ENCODE data around the gene HLA-C.
"Not testable (repeated sequence)": the region's sequence is repeated elsewhere in the genome, so short reads cannot be mapped to it uniquely, and the experiment has no call there.

Gene HLA-C

GRCh38 chr6:31249184-31249583, 22.7 kb downstream of the HLA-C start:
- Histone ChIP-seq H3K4me3 (ENCODE audit: low read length in 2 of 2) (no peak overlapping the region), H3K9ac (ENCODE audit: low read length in 2 of 2) (no peak overlapping the region), H3K36me3 (ENCODE audit: control insufficient read depth in 2 of 2, insufficient read depth in 2 of 2, low read length in 2 of 2) (no peaks in the 10 kb centered on the region), H3K27me3 (ENCODE audit: control insufficient read depth in 1 of 2, insufficient read depth in 2 of 2, low read length in 2 of 2) (no peaks in the 10 kb centered on the region), H3K4me1 (ENCODE audit: control insufficient read depth, insufficient read depth, low read length) (no peaks in the 10 kb centered on the region), H3K27ac (ENCODE audit: low read length) (no peak overlapping the region), H3K9me3 (ENCODE audit: control insufficient read depth in 2 of 2, low read length in 2 of 2) (peaks cover 0 to 3% of the 10 kb centered on the region in 2 donors)

- no peaks in the 10 kb centered on the region for H3K27me3 ChIP-seq (ENCODE audit: control insufficient read depth in 1 of 2, insufficient read depth in 2 of 2, low read length in 2 of 2)
- no peak overlapping the region for H3K9ac ChIP-seq (ENCODE audit: low read length in 2 of 2)
- no peaks in the 10 kb centered on the region for H3K36me3 ChIP-seq (ENCODE audit: control insufficient read depth in 2 of 2, insufficient read depth in 2 of 2, low read length in 2 of 2)
- H3K27ac ChIP-seq (ENCODE audit: low read length) = no peak overlapping the region
- H3K4me3 ChIP-seq (ENCODE audit: low read length in 2 of 2) = no peak overlapping the region
- peaks cover 0 to 3% of the 10 kb centered on the region in 2 donors for H3K9me3 ChIP-seq (ENCODE audit: control insufficient read depth in 2 of 2, low read length in 2 of 2)
- no peaks in the 10 kb centered on the region for H3K4me1 ChIP-seq (ENCODE audit: control insufficient read depth, insufficient read depth, low read length)
These were observed 24.1 kb downstream of the HLA-C start for GRCh38 chr6:31247813-31248212.

- Histone ChIP-seq H3K27me3 (ENCODE audit: control insufficient read depth in 1 of 2, insufficient read depth in 2 of 2, low read length in 2 of 2) (no peaks in the 10 kb centered on the region), H3K4me1 (ENCODE audit: control insufficient read depth, insufficient read depth, low read length) (no peaks in the 10 kb centered on the region), H3K9me3 (ENCODE audit: control insufficient read depth in 2 of 2, low read length in 2 of 2) (peaks cover 0 to 3% of the 10 kb centered on the region in 2 donors), H3K36me3 (ENCODE audit: control insufficient read depth in 2 of 2, insufficient read depth in 2 of 2, low read length in 2 of 2) (no peaks in the 10 kb centered on the region), H3K9ac (ENCODE audit: low read length in 2 of 2) (no peak overlapping the region), H3K4me3 (ENCODE audit: low read length in 2 of 2) (no peak overlapping the region), H3K27ac (ENCODE audit: low read length) (no peak overlapping the region)
These were observed 25.8 kb downstream of the HLA-C start for GRCh38 chr6:31246051-31246521.

- no peaks in the 10 kb centered on the region for H3K27me3 ChIP-seq (ENCODE audit: control insufficient read depth in 1 of 2, insufficient read depth in 2 of 2, low read length in 2 of 2)
- H3K9ac ChIP-seq (ENCODE audit: low read length in 2 of 2) = no peak overlapping the region
- no peak overlapping the region for H3K27ac ChIP-seq (ENCODE audit: low read length)
- H3K4me1 ChIP-seq (ENCODE audit: control insufficient read depth, insufficient read depth, low read length) = no peaks in the 10 kb centered on the region
- peaks cover 0 to 3% of the 10 kb centered on the region in 2 donors for H3K9me3 ChIP-seq (ENCODE audit: control insufficient read depth in 2 of 2, low read length in 2 of 2)
- H3K4me3 ChIP-seq (ENCODE audit: low read length in 2 of 2) = no peak overlapping the region
- no peaks in the 10 kb centered on the region for H3K36me3 ChIP-seq (ENCODE audit: control insufficient read depth in 2 of 2, insufficient read depth in 2 of 2, low read length in 2 of 2)
These were observed 28.4 kb downstream of the HLA-C start for GRCh38 chr6:31243508-31243907.

- Histone ChIP-seq H3K36me3 (ENCODE audit: control insufficient read depth in 2 of 2, insufficient read depth in 2 of 2, low read length in 2 of 2) (no peaks in the 10 kb centered on the region), H3K9me3 (ENCODE audit: control insufficient read depth in 2 of 2, low read length in 2 of 2) (no peaks in the 10 kb centered on the region), H3K9ac (ENCODE audit: low read length in 2 of 2) (no peak overlapping the region), H3K27ac (ENCODE audit: low read length) (no peak overlapping the region), H3K4me1 (ENCODE audit: control insufficient read depth, insufficient read depth, low read length) (no peaks in the 10 kb centered on the region), H3K27me3 (ENCODE audit: control insufficient read depth in 1 of 2, insufficient read depth in 2 of 2, low read length in 2 of 2) (no peaks in the 10 kb centered on the region), H3K4me3 (ENCODE audit: low read length in 2 of 2) (no peak overlapping the region)
These were observed 32.0 kb downstream of the HLA-C start for GRCh38 chr6:31239854-31240253.

- H3K4me3 ChIP-seq (ENCODE audit: low read length in 2 of 2); H3K36me3 ChIP-seq (ENCODE audit: control insufficient read depth in 2 of 2, insufficient read depth in 2 of 2, low read length in 2 of 2); H3K4me1 ChIP-seq (ENCODE audit: control insufficient read depth, insufficient read depth, low read length); H3K27me3 ChIP-seq (ENCODE audit: control insufficient read depth in 1 of 2, insufficient read depth in 2 of 2, low read length in 2 of 2); H3K9me3 ChIP-seq (ENCODE audit: control insufficient read depth in 2 of 2, low read length in 2 of 2); H3K9ac ChIP-seq (ENCODE audit: low read length in 2 of 2); H3K27ac ChIP-seq (ENCODE audit: low read length): not testable (repeated sequence)
These were observed 37.8 kb downstream of the HLA-C start for GRCh38 chr6:31234101-31234500.

GRCh38 chr6:31228476-31228875, 43.4 kb downstream of the HLA-C start:
- Histone ChIP-seq H3K9me3 (ENCODE audit: control insufficient read depth in 2 of 2, low read length in 2 of 2) (no peaks in the 10 kb centered on the region), H3K9ac (ENCODE audit: low read length in 2 of 2) (no peak overlapping the region), H3K4me1 (ENCODE audit: control insufficient read depth, insufficient read depth, low read length) (no peaks in the 10 kb centered on the region), H3K27me3 (ENCODE audit: control insufficient read depth in 1 of 2, insufficient read depth in 2 of 2, low read length in 2 of 2) (peaks cover 0 to 5% of the 10 kb centered on the region in 2 donors), H3K36me3 (ENCODE audit: control insufficient read depth in 2 of 2, insufficient read depth in 2 of 2, low read length in 2 of 2) (no peaks in the 10 kb centered on the region), H3K27ac (ENCODE audit: low read length) (no peak overlapping the region), H3K4me3 (ENCODE audit: low read length in 2 of 2) (no peak overlapping the region)

- Histone ChIP-seq H3K9me3 (ENCODE audit: control insufficient read depth in 2 of 2, low read length in 2 of 2) (no peaks in the 10 kb centered on the region), H3K4me1 (ENCODE audit: control insufficient read depth, insufficient read depth, low read length) (no peaks in the 10 kb centered on the region), H3K27ac (ENCODE audit: low read length) (no peak overlapping the region), H3K9ac (ENCODE audit: low read length in 2 of 2) (no peak overlapping the region), H3K4me3 (ENCODE audit: low read length in 2 of 2) (no peak overlapping the region), H3K27me3 (ENCODE audit: control insufficient read depth in 1 of 2, insufficient read depth in 2 of 2, low read length in 2 of 2) (peaks cover 0 to 5% of the 10 kb centered on the region in 2 donors), H3K36me3 (ENCODE audit: control insufficient read depth in 2 of 2, insufficient read depth in 2 of 2, low read length in 2 of 2) (no peaks in the 10 kb centered on the region)
These were observed 44.7 kb downstream of the HLA-C start for GRCh38 chr6:31227143-31227542.

- H3K36me3 ChIP-seq (ENCODE audit: control insufficient read depth in 2 of 2, insufficient read depth in 2 of 2, low read length in 2 of 2) = no peaks in the 10 kb centered on the region
- no peak overlapping the region for H3K27ac ChIP-seq (ENCODE audit: low read length)
- no peak overlapping the region for H3K4me3 ChIP-seq (ENCODE audit: low read length in 2 of 2)
- peaks cover 0 to 5% of the 10 kb centered on the region in 2 donors for H3K27me3 ChIP-seq (ENCODE audit: control insufficient read depth in 1 of 2, insufficient read depth in 2 of 2, low read length in 2 of 2)
- H3K9me3 ChIP-seq (ENCODE audit: control insufficient read depth in 2 of 2, low read length in 2 of 2) = no peaks in the 10 kb centered on the region
- H3K4me1 ChIP-seq (ENCODE audit: control insufficient read depth, insufficient read depth, low read length) = no peaks in the 10 kb centered on the region
- no peak overlapping the region for H3K9ac ChIP-seq (ENCODE audit: low read length in 2 of 2)
These were observed 46.2 kb downstream of the HLA-C start for GRCh38 chr6:31225735-31226134.

GRCh38 chr6:31222496-31222895, 49.4 kb downstream of the HLA-C start:
- H3K4me3 ChIP-seq (ENCODE audit: low read length in 2 of 2) = no peak overlapping the region
- peaks cover 0 to 3% of the 10 kb centered on the region in 2 donors for H3K27me3 ChIP-seq (ENCODE audit: control insufficient read depth in 1 of 2, insufficient read depth in 2 of 2, low read length in 2 of 2)
- H3K9ac ChIP-seq (ENCODE audit: low read length in 2 of 2) = no peak overlapping the region
- H3K9me3 ChIP-seq (ENCODE audit: control insufficient read depth in 2 of 2, low read length in 2 of 2) = no peaks in the 10 kb centered on the region
- H3K27ac ChIP-seq (ENCODE audit: low read length) = no peak overlapping the region
- H3K36me3 ChIP-seq (ENCODE audit: control insufficient read depth in 2 of 2, insufficient read depth in 2 of 2, low read length in 2 of 2) = no peaks in the 10 kb centered on the region
- no peaks in the 10 kb centered on the region for H3K4me1 ChIP-seq (ENCODE audit: control insufficient read depth, insufficient read depth, low read length)
